Esophagus muscularis mucosa (tissue), 4 donors: ENCODE measurements around the gene CHEK2. TPM values are rescaled to one million over a fixed set of nuclear protein-coding genes. Genes with fewer than 3 reads are reported as not detected.
A peak's percentile ranks its signal among the peaks of the same experiment; 100 is the strongest.

Source experiments
- DNase-seq: peaks from one replicate; pipeline ENCODE4 v3.0.0-alpha.2; 2017; ENCODE audit errors: extremely low spot score
- H3K27ac ChIP-seq, 4 donors: fragments of 200-600 bp; sonication (generic); replicated peaks in 1 of 4; 1 replicate in 3 of 4; 2 replicates in 1 of 4; pipeline ENCODE4 v1.5.1; 2016 to 2019; ENCODE audit warnings: mild to moderate bottlenecking in 1 of 4
- H3K27me3 ChIP-seq, 4 donors: fragments of 200-600 bp; sonication (generic); one replicate each; pipeline versions ENCODE4 v1.5.1 to v1.6.0; 2016 to 2019
- H3K36me3 ChIP-seq, 4 donors: fragments of 200-600 bp; sonication (generic); one replicate each; pipeline ENCODE4 v1.5.1; 2016 to 2019
- H3K4me1 ChIP-seq, 4 donors: fragments of 200-600 bp; sonication (generic); one replicate each; pipeline ENCODE4 v1.5.1; 2016 to 2019
- H3K4me3 ChIP-seq, 4 donors: fragments of 200-600 bp; sonication (generic); 1 replicate in 2 of 4; 2 replicates in 2 of 4; pipeline ENCODE4 v1.5.1; 2016 to 2019; ENCODE audit warnings: mild to moderate bottlenecking in 4 of 4, moderate library complexity in 1 of 4
- H3K9me3 ChIP-seq, 4 donors: fragments of 200-600 bp; sonication (generic); 1 replicate in 3 of 4; 2 replicates in 1 of 4; pipeline ENCODE4 v1.5.1; 2016 to 2019
- CTCF ChIP-seq, 3 experiments: fragments of 200-600 bp in 2 of 3; fragments of 450-650 bp in 1 of 3; sonication (generic) in 2 of 3; IDR thresholded peaks; one replicate each; pipeline ENCODE4 v1.5.1; 2017 to 2019; ENCODE audit warnings: antibody characterized with exemption in 3 of 3, mild to moderate bottlenecking in 2 of 3, moderate library complexity in 1 of 3
- EP300 ChIP-seq: sonication (generic); formaldehyde crosslinking; IDR thresholded peaks from one replicate; pipeline ENCODE4 v1.6.1; 2017; ENCODE audit warnings: antibody characterized with exemption
- POLR2A ChIP-seq: fragments of 450-650 bp; IDR thresholded peaks from one replicate; pipeline ENCODE4 v1.6.1; 2017; ENCODE audit warnings: antibody characterized with exemption, moderate library complexity, mild to moderate bottlenecking, low read depth
- POLR2AphosphoS5 ChIP-seq, 2 donors: sonication (generic); formaldehyde crosslinking; IDR thresholded peaks; one replicate each; pipeline ENCODE4 v1.6.1; 2017; ENCODE audit warnings: antibody characterized with exemption in 2 of 2
- WGBS: methylation state at CpG from one replicate; pipeline ENCODE4 v1.1.5; 2018; 5-methylcytosine and 5-hydroxymethylcytosine counted together
- intact Hi-C: fragments of 100-400 bp; cut with DNase I; formaldehyde crosslinking; loops from one replicate; pipeline ENCODE4 v1.15.1; 2023
- total RNA-seq, 4 donors: library from RNA; depleted of rRNA; stranded (reverse); fragments of >200 nt; gene quantifications; one replicate each; pipeline versions ENCODE4 v1.1.0 to v1.2.1, GENCODE V29; 2016

The CHEK2 gene
- total RNA-seq: 1 to 10 TPM; 2.9 to 5.1 (median 4.8) TPM

DNA sequence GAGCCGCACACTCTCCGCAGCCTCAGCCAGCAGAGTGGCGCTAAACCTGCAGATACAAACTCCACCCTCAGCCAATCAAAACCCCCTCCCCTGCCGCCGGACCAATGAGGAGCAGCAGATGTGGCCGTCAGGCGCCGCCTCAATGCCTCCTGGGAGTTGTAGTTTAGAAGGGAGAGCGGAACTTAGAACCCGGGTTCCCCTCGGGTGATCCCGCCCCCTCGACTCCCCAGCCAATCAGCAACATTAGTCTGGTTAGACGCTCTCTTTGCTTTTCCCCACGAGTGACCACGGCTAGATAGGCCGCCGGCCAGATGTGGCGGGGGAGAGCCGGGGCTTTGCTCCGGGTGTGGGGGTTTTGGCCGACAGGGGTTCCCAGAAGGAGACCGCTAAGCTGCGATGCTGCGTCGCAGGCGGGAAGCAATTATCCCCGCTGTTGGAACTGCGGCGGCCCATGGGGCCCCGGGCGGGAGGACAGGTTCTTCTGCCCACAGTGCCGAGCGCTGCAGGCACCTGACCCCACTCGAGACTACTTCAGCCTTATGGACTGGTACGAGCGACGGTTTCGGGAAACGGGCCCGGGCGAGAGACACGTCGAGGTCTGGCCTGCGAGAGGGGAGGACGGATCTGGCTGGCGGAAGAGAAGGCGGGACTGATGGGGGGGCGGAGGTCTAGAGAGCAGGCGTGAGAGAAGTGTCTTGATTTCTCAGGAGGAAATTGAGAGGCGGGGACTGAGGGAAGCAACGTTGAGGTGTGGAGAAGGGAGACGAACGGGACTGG is at the start of gene CHEK2, which contains the start of gene HSCB:
TSS of gene CHEK2 (minus strand) at position 36 of the 777 bp plus-strand sequence. CDS start 7,099 bp downstream, outside the sequence.
TSS of gene HSCB (plus strand) at position 255 of the 777 bp plus-strand sequence. CDS start at position 312, 57 bp downstream.
- TF ChIP-seq EP300 (no peak), CTCF (IDR thresholded peaks at IDR 0.05) (no peak), POLR2A (peak; percentile 42), POLR2AphosphoS5 (IDR thresholded peaks at IDR 0.05) (peak; percentile 86 to 87)
- H3K27ac ChIP-seq: peak within 1 kb of the TSS; percentile 94 to 100 (median 97)
- no peaks in the 10 kb centered on the region for H3K9me3 ChIP-seq
- under 1% methylated on average over 21 of the region's 54 CpGs for WGBS
- peaks cover 10 to 20% (median 17%) of the 10 kb centered on the region in 4 donors for H3K4me1 ChIP-seq
- peak within 1 kb of the TSS; percentile 68 to 100 (median 88) for H3K4me3 ChIP-seq
- peaks cover 28 to 34% (median 32%) of the 10 kb centered on the region in 4 donors for H3K36me3 ChIP-seq
- intact Hi-C loops: loop anchor here (10.0 kb wide), 1 partner anchor 137 kb away; no protein-coding TSS in a partner anchor
- DNase-seq: peak; percentile 100
- H3K27me3 ChIP-seq: no peaks in the 10 kb centered on the region

- TF ChIP-seq POLR2A: no peak
- TF ChIP-seq EP300: no peak
- TF ChIP-seq CTCF (IDR thresholded peaks at IDR 0.05): no peak
- no peak for TF ChIP-seq POLR2AphosphoS5 (IDR thresholded peaks at IDR 0.05)
- WGBS: 88% methylated on average over 5 of the region's 5 CpGs
- Histone ChIP-seq H3K27me3 (no peaks in the 10 kb centered on the region), H3K4me3 (no peak overlapping the region), H3K9me3 (no peaks in the 10 kb centered on the region), H3K36me3 (peaks cover 38 to 82% (median 61%) of the 10 kb centered on the region in 4 donors), H3K4me1 (peaks cover 3 to 21% (median 15%) of the 10 kb centered on the region in 4 donors), H3K27ac (no peak overlapping the region)
- intact Hi-C loops: no loop called here
- DNase-seq: no peak
Observed at GRCh38 chr22:28791124-28791523, 49.5 kb upstream of the CHEK2 start.

DNA sequence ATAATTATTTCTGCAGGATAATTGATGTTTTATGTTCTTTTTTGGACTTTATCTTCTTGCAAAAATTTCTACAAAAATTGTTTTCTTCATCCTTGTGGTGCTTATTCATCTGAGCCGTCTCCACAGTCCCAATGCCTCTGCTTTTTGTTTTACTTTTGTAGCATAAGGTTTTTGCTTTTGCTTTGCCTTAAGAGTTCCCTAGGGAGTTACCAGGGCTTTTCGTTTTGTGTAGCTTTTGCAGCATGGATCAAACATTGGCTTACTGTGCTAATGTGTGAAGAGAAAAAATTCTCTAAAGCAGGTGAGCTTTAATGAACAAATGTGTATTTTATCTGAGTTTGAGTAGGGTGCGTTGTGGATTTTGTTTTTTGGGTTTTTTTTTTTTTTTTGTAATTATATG is 47.0 kb upstream of the CHEK2 start:
- Histone ChIP-seq H3K4me3 (no peak overlapping the region), H3K27me3 (no peaks in the 10 kb centered on the region), H3K36me3 (peaks cover 42 to 82% (median 61%) of the 10 kb centered on the region in 4 donors), H3K27ac (no peak overlapping the region), H3K4me1 (no peaks in the 10 kb centered on the region), H3K9me3 (no peaks in the 10 kb centered on the region)
- WGBS: 69% methylated on average over 3 of the region's 3 CpGs
- no peak for DNase-seq
- no peak for TF ChIP-seq EP300
- TF ChIP-seq POLR2AphosphoS5 (IDR thresholded peaks at IDR 0.05): no peak
- no peak for TF ChIP-seq POLR2A
- no peak for TF ChIP-seq CTCF (IDR thresholded peaks at IDR 0.05)
- intact Hi-C loops: no loop called here

- no peak overlapping the region for H3K27ac ChIP-seq
- DNase-seq: no peak
- 86% methylated on average over 4 of the region's 4 CpGs for WGBS
- TF ChIP-seq POLR2A (no peak), EP300 (no peak)
- intact Hi-C loops: no loop called here
- no peaks in the 10 kb centered on the region for H3K27me3 ChIP-seq
- peaks cover 59 to 87% (median 71%) of the 10 kb centered on the region in 4 donors for H3K36me3 ChIP-seq
- H3K4me1 ChIP-seq: peaks cover 6 to 13% (median 9%) of the 10 kb centered on the region in 4 donors
- H3K9me3 ChIP-seq: no peaks in the 10 kb centered on the region
- H3K4me3 ChIP-seq: no peak overlapping the region
Observed at GRCh38 chr22:28783786-28784671, 42.4 kb upstream of the CHEK2 start.
